ENCODE data around the gene CTNNA2. TPM values are rescaled to one million over a fixed set of nuclear protein-coding genes. Genes with fewer than 3 reads are reported as not detected.

The CTNNA2 gene
- total RNA-seq, 1 experiment from 2014 or later, result 5.5 TPM

DNA sequence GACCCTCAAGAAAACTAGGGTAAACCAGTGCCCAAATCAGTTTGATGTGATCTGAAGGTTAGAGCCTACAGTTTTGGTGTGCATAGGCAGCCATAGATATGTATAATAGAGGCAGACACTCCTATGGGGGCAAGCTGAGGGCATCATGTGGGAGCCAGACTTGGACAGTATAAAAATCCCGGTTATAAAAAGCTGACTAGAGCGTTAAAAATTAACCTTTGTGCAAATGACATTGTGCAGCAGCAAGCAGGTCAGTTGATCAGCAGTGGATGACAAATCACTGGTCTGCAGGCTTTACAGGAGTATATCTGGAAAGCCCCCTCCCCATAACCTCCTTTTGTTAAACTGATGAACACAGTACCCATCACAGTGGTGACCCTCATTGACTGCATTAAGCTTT is 107.8 kb downstream of the CTNNA2 start:
- Histone ChIP-seq H3K23ac (ENCODE audit: insufficient read length, low read depth, low read length) (no peak overlapping the region), H2BK15ac (ENCODE audit: low read depth, low read length) (no peak overlapping the region), H3K4me2 (ENCODE audit: insufficient read depth, insufficient read length, low read length) (no peak overlapping the region), H3K9me3 (ENCODE audit: control insufficient read depth, low read depth, low read length) (no peaks in the 10 kb centered on the region), H3K14ac (ENCODE audit: insufficient read depth, low read length) (no peak overlapping the region), H3K4ac (ENCODE audit: low read depth, low read length) (no peak overlapping the region), H3K23me2 (ENCODE audit: insufficient read length, low read depth, low read length, poor library complexity, severe bottlenecking) (no peaks in the 10 kb centered on the region), H3K79me2 (ENCODE audit: insufficient read depth, low read length) (no peaks in the 10 kb centered on the region), H3K27ac (ENCODE audit: insufficient read length, low read depth, low read length) (no peak overlapping the region), H2BK5ac (ENCODE audit: insufficient read length, low read length) (no peak overlapping the region), H3K9ac (ENCODE audit: extremely low read depth, insufficient read length, low read length) (no peak overlapping the region), H4K8ac (replicated peaks; ENCODE audit: insufficient read length, low read depth, low read length) (no peak overlapping the region), H2BK12ac (ENCODE audit: insufficient read length, low read depth, low read length) (no peak overlapping the region), H3K18ac (ENCODE audit: insufficient read length, low read depth, low read length) (no peak overlapping the region), H3K27me3 (ENCODE audit: insufficient read depth, low read length) (no peaks in the 10 kb centered on the region), H4K91ac (ENCODE audit: insufficient read length, low read depth, low read length) (no peak overlapping the region), H2BK120ac (ENCODE audit: low read depth, low read length, poor library complexity, severe bottlenecking) (no peak overlapping the region), H4K5ac (ENCODE audit: insufficient read length, low read depth, low read length) (no peak overlapping the region), H2AFZ (ENCODE audit: low read length) (no peak overlapping the region), H3K79me1 (ENCODE audit: insufficient read depth, low read depth, low read length, poor library complexity, severe bottlenecking) (no peaks in the 10 kb centered on the region), H3T11ph (ENCODE audit: low read length) (no peak overlapping the region), H3K56ac (ENCODE audit: insufficient read length, low read depth, low read length) (no peak overlapping the region), H2AK5ac (ENCODE audit: insufficient read length, low read length) (no peak overlapping the region), H2BK20ac (ENCODE audit: low read depth, low read length, poor library complexity, severe bottlenecking) (no peak overlapping the region), H4K20me1 (ENCODE audit: control insufficient read depth, insufficient read depth, insufficient read length) (no peaks in the 10 kb centered on the region), H3K4me1 (ENCODE audit: insufficient read depth, low read length) (no peaks in the 10 kb centered on the region)
- no peak overlapping the region for H3K27ac Mint-ChIP-seq
- H3K4me1 Mint-ChIP-seq, result 0 out of 4 replicates have a peak, but pooled peaks cover 0 to under 1% of the 10 kb centered on the region in 2 experiments
- H3K4me3 Mint-ChIP-seq, result no peak overlapping the region
- TF ChIP-seq, protein P1, sequence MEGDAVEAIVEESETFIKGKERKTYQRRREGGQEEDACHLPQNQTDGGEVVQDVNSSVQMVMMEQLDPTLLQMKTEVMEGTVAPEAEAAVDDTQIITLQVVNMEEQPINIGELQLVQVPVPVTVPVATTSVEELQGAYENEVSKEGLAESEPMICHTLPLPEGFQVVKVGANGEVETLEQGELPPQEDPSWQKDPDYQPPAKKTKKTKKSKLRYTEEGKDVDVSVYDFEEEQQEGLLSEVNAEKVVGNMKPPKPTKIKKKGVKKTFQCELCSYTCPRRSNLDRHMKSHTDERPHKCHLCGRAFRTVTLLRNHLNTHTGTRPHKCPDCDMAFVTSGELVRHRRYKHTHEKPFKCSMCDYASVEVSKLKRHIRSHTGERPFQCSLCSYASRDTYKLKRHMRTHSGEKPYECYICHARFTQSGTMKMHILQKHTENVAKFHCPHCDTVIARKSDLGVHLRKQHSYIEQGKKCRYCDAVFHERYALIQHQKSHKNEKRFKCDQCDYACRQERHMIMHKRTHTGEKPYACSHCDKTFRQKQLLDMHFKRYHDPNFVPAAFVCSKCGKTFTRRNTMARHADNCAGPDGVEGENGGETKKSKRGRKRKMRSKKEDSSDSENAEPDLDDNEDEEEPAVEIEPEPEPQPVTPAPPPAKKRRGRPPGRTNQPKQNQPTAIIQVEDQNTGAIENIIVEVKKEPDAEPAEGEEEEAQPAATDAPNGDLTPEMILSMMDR (conservative IDR thresholded peaks at IDR 0.05), result no peak
- no peaks in the 10 kb centered on the region for H3K27me3 Mint-ChIP-seq (ENCODE audit: low read depth)
- H3K36me3 Mint-ChIP-seq (ENCODE audit: insufficient read depth in 1 of 3, low read depth in 3 of 3), result peaks cover 0 to 4% (median 0%) of the 10 kb centered on the region in 3 experiments; a peak in 1 of 7 replicates
- H3K9me3 Mint-ChIP-seq, result no peaks in the 10 kb centered on the region
- WGBS (ENCODE audit: extremely low coverage, insufficient read length, low lambda C conversion rate), result no CpG with 5 or more reads among the region's 2 CpGs
- no peak for DNase-seq

All from H9 (cell line).